Fibroblast of lung (primary cell): Measurements from ENCODE around the gene ATP6V1A. TPM values are rescaled to one million over a fixed set of nuclear protein-coding genes. Genes with fewer than 3 reads are reported as not detected.

ENCODE experiments used
- DNase-seq, 2 donors: peaks; one replicate each; pipeline versions ENCODE4 v3.0.0 to v3.0.0-alpha.2; 2010; ENCODE audit warnings: low read depth in 2 of 2
- H2AFZ ChIP-seq: 2 replicates; pipeline ENCODE4 v1.5.1; 2012; ENCODE audit warnings: low read length, control low read depth, inconsistent platforms
- H3K27ac ChIP-seq: 2 replicates; pipeline ENCODE4 v1.5.1; 2011; ENCODE audit warnings: low read length, control low read depth; ENCODE audit not compliant: insufficient read depth
- H3K27me3 ChIP-seq: 2 replicates; pipeline ENCODE4 v1.5.1; 2011; ENCODE audit warnings: mild to moderate bottlenecking, low read length; ENCODE audit not compliant: control insufficient read depth, insufficient read depth
- H3K36me3 ChIP-seq: 2 replicates; pipeline ENCODE4 v1.5.1; 2011; ENCODE audit warnings: low read length; ENCODE audit not compliant: control insufficient read depth, insufficient read depth
- H3K4me1 ChIP-seq: 2 replicates; pipeline ENCODE4 v1.5.1; 2011; ENCODE audit warnings: low read length; ENCODE audit not compliant: control insufficient read depth, insufficient read depth; ENCODE audit errors: extremely low read depth
- H3K4me2 ChIP-seq: 2 replicates; pipeline ENCODE4 v1.5.1; 2011; ENCODE audit warnings: low read length, control low read depth; ENCODE audit not compliant: insufficient read depth; ENCODE audit errors: extremely low read depth
- H3K4me3 ChIP-seq, 4 experiments: fragments of 200-600 bp in 1 of 4; sonication (generic) in 1 of 4; replicated peaks in 1 of 4; 2 replicates each; pipeline ENCODE4 v1.5.1; 2011 to 2016; ENCODE audit warnings: low read length in 4 of 4, low read depth in 3 of 4, mild to moderate bottlenecking in 3 of 4, control low read depth in 2 of 4, inconsistent platforms in 1 of 4, mixed read lengths in 1 of 4; ENCODE audit not compliant: insufficient read depth in 1 of 4; ENCODE audit errors: control extremely low read depth in 1 of 4
- H3K79me2 ChIP-seq: 2 replicates; pipeline ENCODE4 v1.5.1; 2012; ENCODE audit warnings: mild to moderate bottlenecking, low read length, inconsistent platforms; ENCODE audit not compliant: control insufficient read depth, insufficient read depth
- H3K9ac ChIP-seq: 2 replicates; pipeline ENCODE4 v1.5.1; 2011; ENCODE audit warnings: mild to moderate bottlenecking, low read length, control low read depth; ENCODE audit not compliant: insufficient read depth
- H3K9me3 ChIP-seq: 2 replicates; pipeline ENCODE4 v1.5.1; 2012; ENCODE audit warnings: low read depth, low read length; ENCODE audit not compliant: control insufficient read depth, insufficient read depth
- H4K20me1 ChIP-seq: 2 replicates; pipeline ENCODE4 v1.5.1; 2011; ENCODE audit warnings: low read length; ENCODE audit not compliant: control insufficient read depth, insufficient read depth; ENCODE audit errors: extremely low read depth
- EZH2 ChIP-seq: IDR thresholded peaks from 2 replicates; pipeline ENCODE4 v1.5.1; 2012; ENCODE audit warnings: low read length, control low read depth, mild to moderate bottlenecking; ENCODE audit errors: missing control alignments
- polyA plus RNA-seq, 2 donors: library from polyadenylated mRNA; depleted of rRNA in 1 of 2; stranded (reverse) in 1 of 2; unstranded in 1 of 2; fragments of >200 nt; gene quantifications; 2 replicates each; pipeline ENCODE4 v1.2.1, GENCODE V29; 2011 to 2012; ENCODE audit warnings: missing spikeins in 1 of 2
- total RNA-seq: library from RNA; depleted of rRNA; stranded (reverse); fragments of >200 nt; gene quantifications from 2 replicates; pipeline ENCODE4 v1.2.1, GENCODE V29; 2014
- TF ChIP-seq, protein P1 (sequence below), 2 donors: IDR thresholded peaks in 1 of 2; conservative IDR thresholded peaks in 1 of 2; 1 replicate in 1 of 2; 2 replicates in 1 of 2; pipeline ENCODE4 v1.5.1; 2011 to 2012; ENCODE audit warnings: low read length in 2 of 2, control low read depth in 1 of 2, inconsistent platforms in 1 of 2, low read depth in 1 of 2, mild to moderate bottlenecking in 1 of 2

The ATP6V1A gene
- total and polyA plus RNA-seq, 2 donors (not counting 1 experiment from before 2014, with no cell fraction given) = 75.7 to 213 TPM

DNA sequence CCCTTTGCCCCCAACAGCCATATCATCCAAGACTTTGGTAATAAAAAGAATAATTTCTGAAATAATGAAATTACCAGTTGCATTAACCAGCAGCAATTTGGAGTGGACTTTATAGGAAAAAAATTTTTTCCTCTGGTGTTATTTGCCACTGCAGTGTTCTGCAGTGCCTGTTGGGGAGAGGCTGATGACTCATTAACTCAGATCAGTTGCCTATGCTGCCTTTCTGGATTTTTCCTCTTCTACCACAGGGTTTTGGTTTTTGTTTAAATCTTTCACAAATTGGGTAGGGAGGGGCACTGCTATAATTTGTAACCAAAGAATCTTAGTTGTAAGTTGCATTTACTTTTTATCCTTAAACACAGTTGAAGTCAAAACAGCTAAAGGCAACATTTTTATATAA, 22.7 kb downstream of the ATP6V1A start:
- peak overlapping the region; percentile 85 for H3K4me2 ChIP-seq
- no peaks in the 10 kb centered on the region for H3K9me3 ChIP-seq
- H3K79me2 ChIP-seq = no peaks in the 10 kb centered on the region
- no peaks in the 10 kb centered on the region for H3K36me3 ChIP-seq
- H3K27ac ChIP-seq = no peak overlapping the region
- H3K27me3 ChIP-seq = no peaks in the 10 kb centered on the region
- peaks cover 6% of the 10 kb centered on the region for H3K4me1 ChIP-seq
- no peak overlapping the region for H3K4me3 ChIP-seq
- no peaks in the 10 kb centered on the region for H4K20me1 ChIP-seq
- H3K9ac ChIP-seq = no peak overlapping the region
- H2AFZ ChIP-seq = no peak overlapping the region
- DNase-seq = peak; percentile 69 to 70
- TF ChIP-seq, protein P1, sequence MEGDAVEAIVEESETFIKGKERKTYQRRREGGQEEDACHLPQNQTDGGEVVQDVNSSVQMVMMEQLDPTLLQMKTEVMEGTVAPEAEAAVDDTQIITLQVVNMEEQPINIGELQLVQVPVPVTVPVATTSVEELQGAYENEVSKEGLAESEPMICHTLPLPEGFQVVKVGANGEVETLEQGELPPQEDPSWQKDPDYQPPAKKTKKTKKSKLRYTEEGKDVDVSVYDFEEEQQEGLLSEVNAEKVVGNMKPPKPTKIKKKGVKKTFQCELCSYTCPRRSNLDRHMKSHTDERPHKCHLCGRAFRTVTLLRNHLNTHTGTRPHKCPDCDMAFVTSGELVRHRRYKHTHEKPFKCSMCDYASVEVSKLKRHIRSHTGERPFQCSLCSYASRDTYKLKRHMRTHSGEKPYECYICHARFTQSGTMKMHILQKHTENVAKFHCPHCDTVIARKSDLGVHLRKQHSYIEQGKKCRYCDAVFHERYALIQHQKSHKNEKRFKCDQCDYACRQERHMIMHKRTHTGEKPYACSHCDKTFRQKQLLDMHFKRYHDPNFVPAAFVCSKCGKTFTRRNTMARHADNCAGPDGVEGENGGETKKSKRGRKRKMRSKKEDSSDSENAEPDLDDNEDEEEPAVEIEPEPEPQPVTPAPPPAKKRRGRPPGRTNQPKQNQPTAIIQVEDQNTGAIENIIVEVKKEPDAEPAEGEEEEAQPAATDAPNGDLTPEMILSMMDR (conservative IDR thresholded peaks at IDR 0.05 in 1 of 2, IDR thresholded peaks at IDR 0.05 in 1 of 2; ENCODE audit: low read depth in 1 of 2, low read length in 2 of 2) = peak in 1 of 2 donors; percentile 19
- no peak for TF ChIP-seq EZH2

DNA sequence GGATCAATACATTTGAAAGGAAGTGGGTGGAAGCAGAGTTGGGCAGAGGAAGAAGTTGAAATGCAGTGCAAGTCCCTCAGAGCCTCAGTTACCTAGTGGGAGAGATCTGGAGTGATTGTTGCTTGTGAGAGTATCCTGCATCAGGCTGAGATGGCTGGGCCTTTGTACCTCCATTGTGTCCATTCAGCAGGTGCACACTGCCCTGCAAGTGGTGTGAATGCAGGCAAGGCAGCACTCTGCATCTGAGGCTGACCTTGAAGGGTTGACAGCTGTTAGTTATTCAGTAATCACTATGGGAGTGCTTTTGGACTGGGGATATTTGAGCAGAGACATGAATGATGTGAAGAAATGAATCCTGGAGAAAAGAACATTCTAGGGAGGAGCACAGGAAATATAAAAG, 25.2 kb downstream of the ATP6V1A start:
- H3K4me2 ChIP-seq = no peak overlapping the region
- H3K9ac ChIP-seq = no peak overlapping the region
- H3K36me3 ChIP-seq = no peaks in the 10 kb centered on the region
- TF ChIP-seq, protein P1 (conservative IDR thresholded peaks at IDR 0.05 in 1 of 2, IDR thresholded peaks at IDR 0.05 in 1 of 2; ENCODE audit: low read depth in 1 of 2, low read length in 2 of 2) = no peak
- no peak for TF ChIP-seq EZH2
- H3K9me3 ChIP-seq = no peaks in the 10 kb centered on the region
- no peak for DNase-seq
- H3K4me1 ChIP-seq = peaks cover 6% of the 10 kb centered on the region
- no peak overlapping the region for H3K4me3 ChIP-seq
- no peaks in the 10 kb centered on the region for H4K20me1 ChIP-seq
- H3K27ac ChIP-seq = no peak overlapping the region
- H2AFZ ChIP-seq = no peak overlapping the region
- no peaks in the 10 kb centered on the region for H3K27me3 ChIP-seq
- H3K79me2 ChIP-seq = no peaks in the 10 kb centered on the region

DNA sequence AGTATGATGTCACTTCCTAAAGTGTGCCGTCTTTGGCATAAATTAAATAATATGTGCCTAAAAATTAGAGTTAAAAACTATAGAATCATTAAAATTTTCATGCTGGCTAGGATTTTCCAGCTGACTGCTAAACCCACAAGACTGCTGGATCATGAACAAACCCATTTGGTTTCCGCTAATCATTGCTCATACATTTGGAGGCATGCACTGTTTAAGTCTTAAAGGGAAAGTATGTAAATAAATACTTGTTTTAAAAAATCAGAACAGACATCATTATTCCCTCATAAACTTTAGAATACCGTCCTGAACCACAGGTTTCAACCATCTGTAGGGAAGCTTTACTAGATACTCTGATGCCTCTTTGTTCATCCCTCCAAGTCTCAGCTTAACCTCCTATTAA, 26.5 kb downstream of the ATP6V1A start:
- H3K4me3 ChIP-seq = no peak overlapping the region
- H3K9me3 ChIP-seq = no peaks in the 10 kb centered on the region

More for the DNA sequence above, 26.5 kb downstream of the ATP6V1A start:
- no peaks in the 10 kb centered on the region for H4K20me1 ChIP-seq
- H3K4me2 ChIP-seq = peak overlapping the region; percentile 79
- peaks cover 5% of the 10 kb centered on the region for H3K79me2 ChIP-seq
- no peaks in the 10 kb centered on the region for H3K36me3 ChIP-seq
- TF ChIP-seq, protein P1 (conservative IDR thresholded peaks at IDR 0.05 in 1 of 2, IDR thresholded peaks at IDR 0.05 in 1 of 2; ENCODE audit: low read depth in 1 of 2, low read length in 2 of 2) = no peak
- no peak for TF ChIP-seq EZH2
- no peaks in the 10 kb centered on the region for H3K27me3 ChIP-seq
- no peak overlapping the region for H2AFZ ChIP-seq
- DNase-seq = peak; percentile 78 to 86
- H3K9ac ChIP-seq = no peak overlapping the region
- peaks cover 6% of the 10 kb centered on the region for H3K4me1 ChIP-seq
- peak overlapping the region; percentile 76 for H3K27ac ChIP-seq
